OCI-LY1 (cell line): ENCODE measurements around the gene NAV3.

Experiments
- H2AFZ ChIP-seq: fragments of 200-600 bp; sonication (generic), shearing (Covaris generic); 2 replicates; pipeline ENCODE4 v1.6.0; 2014; ENCODE audit warnings: antibody characterized with exemption, mild to moderate bottlenecking, low read length
- H3F3A ChIP-seq: fragments of 200-600 bp; sonication (generic), shearing (Covaris generic); 2 replicates; pipeline ENCODE4 v1.6.0; 2014; ENCODE audit warnings: mild to moderate bottlenecking, antibody characterized with exemption, low read length, moderate library complexity; ENCODE audit not compliant: insufficient read depth
- H3K27ac ChIP-seq: fragments of 200-600 bp; sonication (generic); 2 replicates; pipeline ENCODE4 v1.5.1; 2014; ENCODE audit warnings: low read length, mixed run types, mild to moderate bottlenecking, low read depth; ENCODE audit not compliant: poor library complexity, severe bottlenecking
- H3K27me3 ChIP-seq: fragments of 200-600 bp; sonication (generic); 2 replicates; pipeline ENCODE4 v1.6.0; 2014; ENCODE audit warnings: antibody characterized with exemption, mild to moderate bottlenecking, low read length, moderate library complexity; ENCODE audit not compliant: insufficient read depth
- H3K36me3 ChIP-seq: fragments of 200-600 bp; sonication (generic); 2 replicates; pipeline ENCODE4 v1.6.1; 2014; ENCODE audit warnings: mild to moderate bottlenecking, antibody characterized with exemption, low read length, moderate library complexity, mixed read lengths; ENCODE audit not compliant: insufficient read depth
- H3K4me1 ChIP-seq: fragments of 200-600 bp; sonication (generic); 2 replicates; pipeline ENCODE4 v1.5.1; 2014; ENCODE audit warnings: mild to moderate bottlenecking, low read length, moderate library complexity; ENCODE audit not compliant: insufficient read depth, severe bottlenecking
- H3K4me2 ChIP-seq: fragments of 200-600 bp; sonication (generic), shearing (Covaris generic); 2 replicates; pipeline ENCODE4 v1.6.1; 2014; ENCODE audit warnings: low read length
- H3K4me3 ChIP-seq: fragments of 200-600 bp; sonication (generic); 2 replicates; pipeline ENCODE4 v1.5.1; 2014; ENCODE audit warnings: low read length, low read depth, mild to moderate bottlenecking, mixed read lengths; ENCODE audit not compliant: poor library complexity, severe bottlenecking
- H3K79me2 ChIP-seq: fragments of 200-600 bp; shearing (Covaris generic); 2 replicates; pipeline ENCODE4 v1.6.1; 2016; ENCODE audit warnings: mixed run types, low read length, mixed read lengths; ENCODE audit not compliant: insufficient read depth
- H3K9ac ChIP-seq: fragments of 200-600 bp; sonication (generic), shearing (Covaris generic); 2 replicates; pipeline ENCODE4 v1.6.1; 2014; ENCODE audit warnings: mild to moderate bottlenecking, low read length, mixed read lengths
- H3K9me2 ChIP-seq: fragments of 200-600 bp; sonication (generic), shearing (Covaris generic); 2 replicates; pipeline ENCODE4 v1.6.1; 2014; ENCODE audit warnings: low read depth, mild to moderate bottlenecking, low read length, mixed read lengths
- H3K9me3 ChIP-seq: fragments of 200-600 bp; shearing (Covaris generic); 2 replicates; pipeline ENCODE4 v1.6.1; 2014; ENCODE audit warnings: low read length, mixed read lengths
- H4K20me1 ChIP-seq: fragments of 200-600 bp; sonication (generic), shearing (Covaris generic); 2 replicates; pipeline ENCODE4 v1.6.0; 2016; ENCODE audit warnings: mild to moderate bottlenecking, low read length; ENCODE audit not compliant: insufficient read depth
- CTCF ChIP-seq: fragments of 200-600 bp; sonication (generic), shearing (Covaris generic); IDR thresholded peaks from 2 replicates; pipeline ENCODE4 v1.5.1; 2017; ENCODE audit warnings: mild to moderate bottlenecking, antibody characterized with exemption, low read length, moderate library complexity, mixed read lengths
- EZH2 ChIP-seq: fragments of 200-600 bp; sonication (generic), shearing (Covaris generic); IDR thresholded peaks from 2 replicates; pipeline ENCODE4 v1.8.0; 2017; ENCODE audit warnings: borderline replicate concordance, mixed run types, mild to moderate bottlenecking, antibody characterized with exemption, low read length, moderate library complexity, mixed read lengths

NAV3 gene

GRCh38 chr12:77835969-77836368 lies 5.3 kb downstream of the NAV3 start:
- Histone ChIP-seq H3K4me2 (no peak overlapping the region), H3K27me3 (no peaks in the 10 kb centered on the region), H3F3A (no peaks in the 10 kb centered on the region), H3K9me2 (no peaks in the 10 kb centered on the region), H4K20me1 (no peaks in the 10 kb centered on the region), H3K4me3 (no peak overlapping the region), H3K79me2 (no peaks in the 10 kb centered on the region), H2AFZ (no peak overlapping the region), H3K4me1 (peaks cover 41% of the 10 kb centered on the region), H3K9me3 (no peaks in the 10 kb centered on the region), H3K36me3 (no peaks in the 10 kb centered on the region), H3K27ac (no peak overlapping the region), H3K9ac (no peak overlapping the region)
- TF ChIP-seq EZH2 (no peak), CTCF (no peak)

- Histone ChIP-seq H3K36me3 (no peaks in the 10 kb centered on the region), H3K9me3 (no peaks in the 10 kb centered on the region), H3K4me3 (no peak overlapping the region), H3F3A (no peaks in the 10 kb centered on the region), H3K9ac (no peak overlapping the region), H3K27me3 (no peaks in the 10 kb centered on the region), H2AFZ (peak overlapping the region; percentile 22; the same call in 1 of the 2 replicates), H3K9me2 (no peaks in the 10 kb centered on the region), H3K4me2 (no peak overlapping the region), H3K79me2 (no peaks in the 10 kb centered on the region), H4K20me1 (no peaks in the 10 kb centered on the region), H3K27ac (no peak overlapping the region), H3K4me1 (peaks cover 44% of the 10 kb centered on the region)
- TF ChIP-seq CTCF (no peak), EZH2 (no peak)
Measured at GRCh38 chr12:77837876-77838291, 7.2 kb downstream of the NAV3 start.

- H3K9me3 ChIP-seq, result no peaks in the 10 kb centered on the region
- no peak overlapping the region for H2AFZ ChIP-seq
Measured at GRCh38 chr12:77841521-77841920, 10.8 kb downstream of the NAV3 start.

More at GRCh38 chr12:77841521-77841920, 10.8 kb downstream of the NAV3 start:
- H3K79me2 ChIP-seq, result no peaks in the 10 kb centered on the region
- H4K20me1 ChIP-seq, result no peaks in the 10 kb centered on the region
- H3K9me2 ChIP-seq, result no peaks in the 10 kb centered on the region
- peak overlapping the region; percentile 44 for H3K27ac ChIP-seq
- no peak overlapping the region for H3K4me3 ChIP-seq
- H3K27me3 ChIP-seq, result no peaks in the 10 kb centered on the region
- peaks cover 64% of the 10 kb centered on the region for H3K4me1 ChIP-seq
- no peak overlapping the region for H3K9ac ChIP-seq
- no peak for TF ChIP-seq EZH2
- no peak for TF ChIP-seq CTCF
- peak overlapping the region; percentile 8; the same call in 1 of the 2 replicates for H3K4me2 ChIP-seq
- H3K36me3 ChIP-seq, result no peaks in the 10 kb centered on the region
- no peaks in the 10 kb centered on the region for H3F3A ChIP-seq
